ENCODE data around the gene CNOT4.

The CNOT4 gene

DNA sequence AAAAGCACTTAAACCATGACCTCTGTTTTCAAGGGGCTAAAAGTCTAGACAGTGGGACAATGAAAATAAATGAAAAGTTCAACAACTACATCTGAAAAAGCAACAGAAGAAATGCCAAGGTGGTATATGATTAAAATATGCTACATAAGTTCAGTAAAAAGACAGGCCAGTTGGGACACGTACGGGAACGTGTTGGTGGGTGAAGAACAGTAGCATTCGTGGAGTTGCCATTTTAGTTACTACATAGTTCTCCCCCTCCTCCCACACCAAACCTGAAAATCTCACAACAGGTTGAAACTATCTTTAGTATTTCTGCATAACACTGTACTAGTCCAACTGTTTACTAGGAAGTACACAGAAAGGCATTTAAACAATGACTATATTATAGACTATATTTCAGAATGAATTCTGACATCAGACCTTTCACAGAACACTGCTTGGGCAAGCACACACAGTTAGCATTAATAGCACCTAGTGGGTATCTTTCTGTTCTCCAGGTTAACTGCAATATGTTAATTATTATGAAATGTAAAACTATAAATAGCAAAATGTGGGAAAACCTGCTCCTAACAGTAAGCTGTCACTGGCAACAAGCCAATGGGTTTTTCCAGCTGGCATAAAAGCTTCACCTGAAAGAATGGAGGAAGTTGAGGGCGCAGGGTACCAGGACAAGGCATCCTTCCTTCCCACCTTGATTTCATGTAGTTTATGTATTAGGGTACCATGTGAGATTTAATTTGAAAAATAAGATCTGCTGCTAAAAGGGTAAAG is 141.3 kb downstream of the CNOT4 start:
- no peaks in the 10 kb centered on the region for H3K27me3 ChIP-seq (ENCODE audit: control insufficient read depth in 1 of 2, insufficient read depth in 2 of 2, low read length in 2 of 2)
- no peaks in the 10 kb centered on the region for H3K36me3 ChIP-seq (ENCODE audit: control insufficient read depth in 2 of 2, insufficient read depth in 2 of 2, low read length in 2 of 2)
- no peak overlapping the region for H3K4me3 ChIP-seq (ENCODE audit: low read length in 2 of 2)
- no peak overlapping the region for H3K27ac ChIP-seq (ENCODE audit: low read length)
- H3K9me3 ChIP-seq (ENCODE audit: control insufficient read depth in 2 of 2, low read length in 2 of 2): no peaks in the 10 kb centered on the region
- no peak overlapping the region for H3K9ac ChIP-seq (ENCODE audit: low read length in 2 of 2)
- no peaks in the 10 kb centered on the region for H3K4me1 ChIP-seq (ENCODE audit: control insufficient read depth, insufficient read depth, low read length)

GRCh38 chr7:135366843-135367508 is 142.9 kb downstream of the CNOT4 start:
- Histone ChIP-seq H3K9me3 (ENCODE audit: control insufficient read depth in 2 of 2, low read length in 2 of 2) (no peaks in the 10 kb centered on the region), H3K36me3 (ENCODE audit: control insufficient read depth in 2 of 2, insufficient read depth in 2 of 2, low read length in 2 of 2) (peaks cover 8 to 12% of the 10 kb centered on the region in 2 donors), H3K27ac (ENCODE audit: low read length) (no peak overlapping the region), H3K4me3 (ENCODE audit: low read length in 2 of 2) (no peak overlapping the region), H3K4me1 (ENCODE audit: control insufficient read depth, insufficient read depth, low read length) (no peaks in the 10 kb centered on the region), H3K27me3 (ENCODE audit: control insufficient read depth in 1 of 2, insufficient read depth in 2 of 2, low read length in 2 of 2) (no peaks in the 10 kb centered on the region), H3K9ac (ENCODE audit: low read length in 2 of 2) (no peak overlapping the region)

GRCh38 chr7:135365721-135366120 is 144.2 kb downstream of the CNOT4 start:
- Histone ChIP-seq H3K9ac (ENCODE audit: low read length in 2 of 2) (no peak overlapping the region), H3K4me1 (ENCODE audit: control insufficient read depth, insufficient read depth, low read length) (no peaks in the 10 kb centered on the region), H3K9me3 (ENCODE audit: control insufficient read depth in 2 of 2, low read length in 2 of 2) (no peaks in the 10 kb centered on the region), H3K27ac (ENCODE audit: low read length) (no peak overlapping the region), H3K4me3 (ENCODE audit: low read length in 2 of 2) (no peak overlapping the region), H3K36me3 (ENCODE audit: control insufficient read depth in 2 of 2, insufficient read depth in 2 of 2, low read length in 2 of 2) (peaks cover 11 to 12% of the 10 kb centered on the region in 2 donors), H3K27me3 (ENCODE audit: control insufficient read depth in 1 of 2, insufficient read depth in 2 of 2, low read length in 2 of 2) (no peaks in the 10 kb centered on the region)

GRCh38 chr7:135364206-135364605 is 145.7 kb downstream of the CNOT4 start:
- Histone ChIP-seq H3K36me3 (ENCODE audit: control insufficient read depth in 2 of 2, insufficient read depth in 2 of 2, low read length in 2 of 2) (peaks cover 11 to 12% of the 10 kb centered on the region in 2 donors), H3K27me3 (ENCODE audit: control insufficient read depth in 1 of 2, insufficient read depth in 2 of 2, low read length in 2 of 2) (no peaks in the 10 kb centered on the region), H3K27ac (ENCODE audit: low read length) (no peak overlapping the region), H3K9me3 (ENCODE audit: control insufficient read depth in 2 of 2, low read length in 2 of 2) (no peaks in the 10 kb centered on the region), H3K4me1 (ENCODE audit: control insufficient read depth, insufficient read depth, low read length) (no peaks in the 10 kb centered on the region), H3K4me3 (ENCODE audit: low read length in 2 of 2) (no peak overlapping the region), H3K9ac (ENCODE audit: low read length in 2 of 2) (no peak overlapping the region)

- Histone ChIP-seq H3K36me3 (ENCODE audit: control insufficient read depth in 2 of 2, insufficient read depth in 2 of 2, low read length in 2 of 2) (peaks cover 11 to 12% of the 10 kb centered on the region in 2 donors), H3K9me3 (ENCODE audit: control insufficient read depth in 2 of 2, low read length in 2 of 2) (no peaks in the 10 kb centered on the region), H3K27ac (ENCODE audit: low read length) (no peak overlapping the region), H3K4me1 (ENCODE audit: control insufficient read depth, insufficient read depth, low read length) (no peaks in the 10 kb centered on the region), H3K4me3 (ENCODE audit: low read length in 2 of 2) (no peak overlapping the region), H3K9ac (ENCODE audit: low read length in 2 of 2) (no peak overlapping the region), H3K27me3 (ENCODE audit: control insufficient read depth in 1 of 2, insufficient read depth in 2 of 2, low read length in 2 of 2) (no peaks in the 10 kb centered on the region)
Measured at GRCh38 chr7:135362871-135363270, 147.0 kb downstream of the CNOT4 start.

DNA sequence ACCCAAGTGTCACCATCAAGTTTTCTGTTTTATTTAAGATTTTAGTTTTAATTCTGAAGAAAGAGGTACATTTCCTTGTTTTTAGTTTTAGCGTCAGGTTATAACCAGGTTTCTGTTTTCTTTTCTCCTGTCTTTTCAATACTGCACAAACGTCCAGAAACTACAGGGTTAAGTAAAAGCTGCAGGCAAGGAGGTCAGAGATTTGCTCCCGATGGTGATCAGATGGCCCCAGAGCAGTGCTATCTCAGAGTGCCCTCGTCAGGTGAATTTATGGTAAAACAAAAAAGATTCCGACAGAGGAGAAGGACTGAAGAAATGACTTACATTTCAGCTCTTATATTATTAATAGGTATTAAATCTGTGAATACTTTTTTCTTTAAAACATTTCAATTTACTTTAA is 148.1 kb downstream of the CNOT4 start:
- no peak overlapping the region for H3K27ac ChIP-seq (ENCODE audit: low read length)

GRCh38 chr7:135359615-135360014 is 150.3 kb downstream of the CNOT4 start:
- H3K27me3 ChIP-seq (ENCODE audit: control insufficient read depth in 1 of 2, insufficient read depth in 2 of 2, low read length in 2 of 2): no peaks in the 10 kb centered on the region
- H3K9me3 ChIP-seq (ENCODE audit: control insufficient read depth in 2 of 2, low read length in 2 of 2): no peaks in the 10 kb centered on the region
- H3K9ac ChIP-seq (ENCODE audit: low read length in 2 of 2): no peak overlapping the region
- no peaks in the 10 kb centered on the region for H3K4me1 ChIP-seq (ENCODE audit: control insufficient read depth, insufficient read depth, low read length)
- no peak overlapping the region for H3K4me3 ChIP-seq (ENCODE audit: low read length in 2 of 2)
- H3K27ac ChIP-seq (ENCODE audit: low read length): no peak overlapping the region
- H3K36me3 ChIP-seq (ENCODE audit: control insufficient read depth in 2 of 2, insufficient read depth in 2 of 2, low read length in 2 of 2): peaks cover 11 to 12% of the 10 kb centered on the region in 2 donors

More for the DNA sequence above, 148.1 kb downstream of the CNOT4 start:
- H3K36me3 ChIP-seq (ENCODE audit: control insufficient read depth in 2 of 2, insufficient read depth in 2 of 2, low read length in 2 of 2): peaks cover 11 to 12% of the 10 kb centered on the region in 2 donors
- H3K4me1 ChIP-seq (ENCODE audit: control insufficient read depth, insufficient read depth, low read length): no peaks in the 10 kb centered on the region
- H3K9ac ChIP-seq (ENCODE audit: low read length in 2 of 2): no peak overlapping the region
- H3K9me3 ChIP-seq (ENCODE audit: control insufficient read depth in 2 of 2, low read length in 2 of 2): no peaks in the 10 kb centered on the region
- H3K4me3 ChIP-seq (ENCODE audit: low read length in 2 of 2): no peak overlapping the region
- H3K27me3 ChIP-seq (ENCODE audit: control insufficient read depth in 1 of 2, insufficient read depth in 2 of 2, low read length in 2 of 2): no peaks in the 10 kb centered on the region

- H3K27me3 ChIP-seq (ENCODE audit: control insufficient read depth in 1 of 2, insufficient read depth in 2 of 2, low read length in 2 of 2): no peaks in the 10 kb centered on the region
- no peak overlapping the region for H3K4me3 ChIP-seq (ENCODE audit: low read length in 2 of 2)
- H3K9me3 ChIP-seq (ENCODE audit: control insufficient read depth in 2 of 2, low read length in 2 of 2): no peaks in the 10 kb centered on the region
- H3K27ac ChIP-seq (ENCODE audit: low read length): no peak overlapping the region
- H3K9ac ChIP-seq (ENCODE audit: low read length in 2 of 2): no peak overlapping the region
- no peaks in the 10 kb centered on the region for H3K4me1 ChIP-seq (ENCODE audit: control insufficient read depth, insufficient read depth, low read length)
- no peaks in the 10 kb centered on the region for H3K36me3 ChIP-seq (ENCODE audit: control insufficient read depth in 2 of 2, insufficient read depth in 2 of 2, low read length in 2 of 2)
Measured at GRCh38 chr7:135355377-135356048, 154.4 kb downstream of the CNOT4 start.

GRCh38 chr7:135353832-135354231 is 156.1 kb downstream of the CNOT4 start:
- no peak overlapping the region for H3K9ac ChIP-seq (ENCODE audit: low read length in 2 of 2)

DNA sequence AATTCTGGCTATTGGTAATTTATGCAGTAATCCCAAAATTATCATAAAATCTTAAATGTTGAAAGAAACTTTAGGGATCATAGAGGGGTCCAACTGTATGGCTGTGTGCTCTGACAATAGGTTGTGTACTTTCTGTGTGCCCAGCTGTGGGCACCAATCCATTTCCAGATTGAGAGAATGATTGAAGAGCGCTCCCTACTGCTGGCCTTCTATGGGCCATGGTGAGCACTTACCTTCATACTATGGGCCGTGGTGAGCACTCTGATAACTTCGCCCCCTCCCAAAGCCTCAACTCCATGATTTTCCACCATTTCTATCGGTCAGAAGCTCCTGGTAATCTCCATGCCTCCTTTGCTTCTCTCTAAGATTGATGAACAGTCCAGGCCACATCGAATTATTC is 157.6 kb downstream of the CNOT4 start:
- no peak overlapping the region for H3K27ac ChIP-seq (ENCODE audit: low read length)
- no peak overlapping the region for H3K4me3 ChIP-seq (ENCODE audit: low read length in 2 of 2)
- no peaks in the 10 kb centered on the region for H3K4me1 ChIP-seq (ENCODE audit: control insufficient read depth, insufficient read depth, low read length)
- H3K27me3 ChIP-seq (ENCODE audit: control insufficient read depth in 1 of 2, insufficient read depth in 2 of 2, low read length in 2 of 2): no peaks in the 10 kb centered on the region
- no peak overlapping the region for H3K9ac ChIP-seq (ENCODE audit: low read length in 2 of 2)
- H3K9me3 ChIP-seq (ENCODE audit: control insufficient read depth in 2 of 2, low read length in 2 of 2): no peaks in the 10 kb centered on the region
- H3K36me3 ChIP-seq (ENCODE audit: control insufficient read depth in 2 of 2, insufficient read depth in 2 of 2, low read length in 2 of 2): no peaks in the 10 kb centered on the region

More at GRCh38 chr7:135353832-135354231, 156.1 kb downstream of the CNOT4 start:
- Histone ChIP-seq H3K4me1 (ENCODE audit: control insufficient read depth, insufficient read depth, low read length) (no peaks in the 10 kb centered on the region), H3K4me3 (ENCODE audit: low read length in 2 of 2) (no peak overlapping the region), H3K36me3 (ENCODE audit: control insufficient read depth in 2 of 2, insufficient read depth in 2 of 2, low read length in 2 of 2) (no peaks in the 10 kb centered on the region), H3K27ac (ENCODE audit: low read length) (no peak overlapping the region), H3K27me3 (ENCODE audit: control insufficient read depth in 1 of 2, insufficient read depth in 2 of 2, low read length in 2 of 2) (no peaks in the 10 kb centered on the region), H3K9me3 (ENCODE audit: control insufficient read depth in 2 of 2, low read length in 2 of 2) (no peaks in the 10 kb centered on the region)

All from stomach smooth muscle (tissue), 2 donors.